Fibroblast of lung (primary cell): Measurements from ENCODE around the gene ACOT7. TPM values are rescaled to one million over a fixed set of nuclear protein-coding genes. Genes with fewer than 3 reads are reported as not detected.
A peak's percentile ranks its signal among the peaks of the same experiment; 100 is the strongest.

Experiments
- DNase-seq, 2 donors: peaks; one replicate each; pipeline versions ENCODE4 v3.0.0 to v3.0.0-alpha.2; 2010; ENCODE audit warnings: low read depth in 2 of 2
- H2AFZ ChIP-seq: 2 replicates; pipeline ENCODE4 v1.5.1; 2012; ENCODE audit warnings: low read length, control low read depth, inconsistent platforms
- H3K27ac ChIP-seq: 2 replicates; pipeline ENCODE4 v1.5.1; 2011; ENCODE audit warnings: low read length, control low read depth; ENCODE audit not compliant: insufficient read depth
- H3K27me3 ChIP-seq: 2 replicates; pipeline ENCODE4 v1.5.1; 2011; ENCODE audit warnings: mild to moderate bottlenecking, low read length; ENCODE audit not compliant: control insufficient read depth, insufficient read depth
- H3K36me3 ChIP-seq: 2 replicates; pipeline ENCODE4 v1.5.1; 2011; ENCODE audit warnings: low read length; ENCODE audit not compliant: control insufficient read depth, insufficient read depth
- H3K4me1 ChIP-seq: 2 replicates; pipeline ENCODE4 v1.5.1; 2011; ENCODE audit warnings: low read length; ENCODE audit not compliant: control insufficient read depth, insufficient read depth; ENCODE audit errors: extremely low read depth
- H3K4me2 ChIP-seq: 2 replicates; pipeline ENCODE4 v1.5.1; 2011; ENCODE audit warnings: low read length, control low read depth; ENCODE audit not compliant: insufficient read depth; ENCODE audit errors: extremely low read depth
- H3K4me3 ChIP-seq, 4 experiments: fragments of 200-600 bp in 1 of 4; sonication (generic) in 1 of 4; replicated peaks in 1 of 4; 2 replicates each; pipeline ENCODE4 v1.5.1; 2011 to 2016; ENCODE audit warnings: low read length in 4 of 4, low read depth in 3 of 4, mild to moderate bottlenecking in 3 of 4, control low read depth in 2 of 4, inconsistent platforms in 1 of 4, mixed read lengths in 1 of 4; ENCODE audit not compliant: insufficient read depth in 1 of 4; ENCODE audit errors: control extremely low read depth in 1 of 4
- H3K79me2 ChIP-seq: 2 replicates; pipeline ENCODE4 v1.5.1; 2012; ENCODE audit warnings: mild to moderate bottlenecking, low read length, inconsistent platforms; ENCODE audit not compliant: control insufficient read depth, insufficient read depth
- H3K9ac ChIP-seq: 2 replicates; pipeline ENCODE4 v1.5.1; 2011; ENCODE audit warnings: mild to moderate bottlenecking, low read length, control low read depth; ENCODE audit not compliant: insufficient read depth
- H3K9me3 ChIP-seq: 2 replicates; pipeline ENCODE4 v1.5.1; 2012; ENCODE audit warnings: low read depth, low read length; ENCODE audit not compliant: control insufficient read depth, insufficient read depth
- H4K20me1 ChIP-seq: 2 replicates; pipeline ENCODE4 v1.5.1; 2011; ENCODE audit warnings: low read length; ENCODE audit not compliant: control insufficient read depth, insufficient read depth; ENCODE audit errors: extremely low read depth
- CTCF ChIP-seq, 2 donors: IDR thresholded peaks in 1 of 2; conservative IDR thresholded peaks in 1 of 2; 1 replicate in 1 of 2; 2 replicates in 1 of 2; pipeline ENCODE4 v1.5.1; 2011 to 2012; ENCODE audit warnings: low read length in 2 of 2, control low read depth in 1 of 2, inconsistent platforms in 1 of 2, low read depth in 1 of 2, mild to moderate bottlenecking in 1 of 2
- EZH2 ChIP-seq: IDR thresholded peaks from 2 replicates; pipeline ENCODE4 v1.5.1; 2012; ENCODE audit warnings: low read length, control low read depth, mild to moderate bottlenecking; ENCODE audit errors: missing control alignments
- polyA plus RNA-seq, 2 donors: library from polyadenylated mRNA; depleted of rRNA in 1 of 2; stranded (reverse) in 1 of 2; unstranded in 1 of 2; fragments of >200 nt; gene quantifications; 2 replicates each; pipeline ENCODE4 v1.2.1, GENCODE V29; 2011 to 2012; ENCODE audit warnings: missing spikeins in 1 of 2
- total RNA-seq: library from RNA; depleted of rRNA; stranded (reverse); fragments of >200 nt; gene quantifications from 2 replicates; pipeline ENCODE4 v1.2.1, GENCODE V29; 2014

The ACOT7 gene
- total and polyA plus RNA-seq, 2 donors (not counting 1 experiment from before 2014, with no cell fraction given), result 50.7 to 58.0 TPM

GRCh38 chr1:6391951-6392808 is 1.4 kb downstream of the ACOT7 start:
- Histone ChIP-seq H3K27me3 (no peaks in the 10 kb centered on the region), H3K9me3 (no peaks in the 10 kb centered on the region), H3K79me2 (peaks cover 16% of the 10 kb centered on the region), H3K4me1 (peaks cover 7% of the 10 kb centered on the region), H3K4me2 (peak overlapping the region; percentile 96), H3K36me3 (no peaks in the 10 kb centered on the region), H3K27ac (peak overlapping the region; percentile 27), H4K20me1 (no peaks in the 10 kb centered on the region), H3K9ac (peak overlapping the region; percentile 78), H3K4me3 (peak overlapping the region; percentile 59 to 65 (median 62)), H2AFZ (peak overlapping the region; percentile 64)
- TF ChIP-seq EZH2, result no peak
- no peak for TF ChIP-seq CTCF (conservative IDR thresholded peaks at IDR 0.05 in 1 of 2, IDR thresholded peaks at IDR 0.05 in 1 of 2; ENCODE audit: low read depth in 1 of 2, low read length in 2 of 2)
- no peak for DNase-seq

GRCh38 chr1:6389971-6390370 is 3.6 kb downstream of the ACOT7 start:
- H3K36me3 ChIP-seq, result no peaks in the 10 kb centered on the region
- H3K4me1 ChIP-seq, result peaks cover 7% of the 10 kb centered on the region
- TF ChIP-seq EZH2 (no peak), CTCF (conservative IDR thresholded peaks at IDR 0.05 in 1 of 2, IDR thresholded peaks at IDR 0.05 in 1 of 2; ENCODE audit: low read depth in 1 of 2, low read length in 2 of 2) (no peak)
- no peak overlapping the region for H3K4me2 ChIP-seq
- H3K9ac ChIP-seq, result no peak overlapping the region
- H3K9me3 ChIP-seq, result no peaks in the 10 kb centered on the region
- no peak overlapping the region for H2AFZ ChIP-seq
- DNase-seq, result no peak
- H3K27ac ChIP-seq, result no peak overlapping the region
- no peak overlapping the region for H3K4me3 ChIP-seq
- no peaks in the 10 kb centered on the region for H4K20me1 ChIP-seq
- no peaks in the 10 kb centered on the region for H3K27me3 ChIP-seq
- H3K79me2 ChIP-seq, result peaks cover 18% of the 10 kb centered on the region

- DNase-seq, result peak; percentile 33 to 66
- Histone ChIP-seq H3K4me3 (no peak overlapping the region), H3K4me2 (no peak overlapping the region), H3K79me2 (peaks cover 7% of the 10 kb centered on the region), H2AFZ (no peak overlapping the region), H3K4me1 (no peaks in the 10 kb centered on the region), H3K9ac (no peak overlapping the region), H3K27me3 (no peaks in the 10 kb centered on the region), H3K27ac (no peak overlapping the region), H4K20me1 (no peaks in the 10 kb centered on the region), H3K9me3 (no peaks in the 10 kb centered on the region), H3K36me3 (no peaks in the 10 kb centered on the region)
- TF ChIP-seq CTCF (conservative IDR thresholded peaks at IDR 0.05 in 1 of 2, IDR thresholded peaks at IDR 0.05 in 1 of 2; ENCODE audit: low read depth in 1 of 2, low read length in 2 of 2), result no peak
- TF ChIP-seq EZH2, result no peak
Observed at GRCh38 chr1:6386371-6386949, 7.1 kb downstream of the ACOT7 start.
